HG03039 (cell line): ENCODE data around the gene NKAIN4.

Experiments used
- ATAC-seq: cut with Tn5 transposase; IDR thresholded peaks from one replicate; pipeline ENCODE4 v1.9.1; 2021; ENCODE audit warnings: mild to moderate bottlenecking, moderate library complexity; ENCODE audit not compliant: unreplicated experiment

The NKAIN4 gene

DNA sequence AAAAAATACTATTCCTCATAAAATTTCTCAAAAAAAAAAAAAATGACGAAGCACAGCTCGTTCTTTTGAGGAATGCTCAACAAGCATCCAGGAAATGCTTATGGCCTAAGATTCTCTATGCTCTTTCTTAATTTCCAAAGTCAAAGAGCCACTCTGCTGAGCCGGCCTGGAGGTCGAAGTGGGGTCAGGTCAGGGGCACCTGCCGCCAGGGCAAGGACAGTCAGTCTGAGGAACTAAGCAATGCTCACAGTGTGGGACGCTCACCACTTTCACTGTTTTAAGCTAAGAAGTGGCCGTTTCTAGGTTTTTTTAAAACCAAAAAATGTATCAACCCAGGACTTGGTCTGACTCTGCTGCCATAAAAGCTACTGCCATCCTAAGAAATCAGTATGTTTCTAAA lies 55.7 kb downstream of the NKAIN4 start:
- ATAC-seq = no peak

DNA sequence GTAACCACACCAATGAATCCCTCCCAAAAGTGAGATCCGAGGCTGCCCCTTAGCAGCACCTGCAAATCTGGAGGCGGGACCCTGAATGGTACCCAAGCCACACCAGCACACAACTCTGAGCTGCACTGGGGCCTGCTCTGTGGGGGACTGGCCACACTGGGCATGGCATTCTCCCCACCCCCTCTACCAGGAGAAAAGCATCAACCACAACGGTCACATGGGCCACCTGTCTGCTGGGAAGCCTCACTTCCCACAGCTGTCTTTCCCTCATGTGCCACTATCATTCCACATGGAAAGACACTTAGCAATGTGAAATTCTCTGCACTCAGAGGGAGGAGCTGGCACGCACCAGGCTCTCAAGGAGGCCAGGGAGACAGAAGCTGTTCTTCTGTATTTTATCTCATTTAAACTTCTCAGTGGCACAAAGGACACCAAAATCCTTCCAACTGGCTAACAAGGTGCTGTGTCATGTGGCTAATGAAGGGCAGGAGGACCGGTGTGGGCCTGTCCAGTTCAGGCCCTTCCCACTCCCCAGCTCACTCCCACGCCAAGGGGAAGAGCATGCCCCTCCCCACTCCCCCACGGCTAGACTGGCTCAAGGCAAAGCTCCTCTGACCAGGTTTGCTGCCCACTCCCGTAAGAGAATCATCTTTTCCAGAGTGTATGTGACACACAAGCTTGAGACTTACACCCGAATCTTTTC lies 57.3 kb downstream of the NKAIN4 start:
- no peak for ATAC-seq

DNA sequence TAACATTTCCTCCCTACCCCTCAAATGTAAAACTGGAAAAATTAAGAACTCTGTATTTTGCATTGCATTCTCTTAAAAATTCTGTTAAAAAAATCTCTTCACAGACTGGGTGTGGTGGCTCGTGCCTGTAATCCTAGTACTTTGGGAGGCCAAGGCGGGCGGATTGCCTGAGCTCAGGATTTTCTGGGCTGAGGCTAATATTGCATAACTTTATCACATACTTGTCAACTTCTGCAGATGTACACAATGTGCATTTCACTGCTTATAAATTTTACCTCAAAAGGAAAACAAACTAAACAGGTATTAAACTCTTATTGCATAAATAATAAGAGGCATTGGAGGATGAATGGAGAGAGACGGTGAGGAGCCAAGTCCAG lies 59.5 kb downstream of the NKAIN4 start:
- no peak for ATAC-seq

DNA sequence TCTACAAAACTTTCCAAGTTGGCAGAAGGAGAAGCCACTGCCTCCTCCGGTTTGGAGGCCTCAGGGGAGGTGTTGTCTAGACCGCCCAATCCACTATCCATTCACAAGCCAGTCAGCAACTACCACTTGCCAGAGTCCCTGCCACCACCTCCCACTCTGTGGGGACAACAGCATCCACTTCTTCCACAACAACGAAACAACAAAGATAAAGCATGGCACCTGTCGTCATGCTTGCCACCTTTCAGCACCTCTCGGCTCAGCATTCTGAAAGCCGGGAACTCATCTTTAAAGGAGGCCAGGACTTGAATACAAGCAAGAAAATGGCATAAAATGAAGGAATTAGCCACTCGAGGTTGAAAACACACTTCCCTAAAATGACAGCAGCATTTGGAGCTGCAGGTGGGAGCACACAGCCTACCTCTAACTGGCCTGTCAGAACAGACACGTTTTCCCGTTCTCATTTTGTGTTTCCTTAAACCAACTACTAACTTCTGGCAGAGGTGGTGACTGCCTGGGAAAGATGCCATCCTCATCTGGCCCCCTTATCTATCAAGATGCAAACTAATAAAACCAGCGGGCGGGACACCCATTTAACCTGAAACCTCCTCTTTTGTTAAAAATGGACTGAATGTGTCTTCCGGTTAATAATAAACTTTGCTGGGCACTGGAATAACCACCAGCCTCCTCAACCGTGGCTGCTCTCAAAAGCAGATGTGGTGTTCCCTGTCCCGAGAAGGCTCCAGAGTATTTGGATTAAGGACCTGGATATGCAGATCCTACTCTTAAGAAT lies 60.1 kb downstream of the NKAIN4 start:
- no peak for ATAC-seq

DNA sequence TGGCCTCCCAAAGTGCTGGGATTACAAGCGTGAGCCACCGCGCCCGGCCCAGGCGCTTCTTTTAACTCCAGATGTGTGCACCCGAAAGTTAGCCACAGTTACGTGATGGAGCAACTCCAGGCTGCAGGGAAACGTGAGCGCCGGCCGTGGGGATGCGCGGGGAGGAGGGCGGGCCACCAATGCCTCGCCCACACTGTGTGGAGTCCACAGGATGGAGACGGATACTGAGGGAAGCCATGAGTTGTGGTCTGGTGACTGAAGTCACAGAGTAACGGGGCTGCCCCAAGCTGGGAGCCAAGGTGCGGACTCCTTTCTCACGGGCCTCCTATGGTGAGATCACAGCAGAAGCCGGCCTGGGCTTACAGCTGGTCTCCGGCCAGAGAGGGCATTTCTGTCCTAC lies 61.5 kb downstream of the NKAIN4 start:
- no peak for ATAC-seq

DNA sequence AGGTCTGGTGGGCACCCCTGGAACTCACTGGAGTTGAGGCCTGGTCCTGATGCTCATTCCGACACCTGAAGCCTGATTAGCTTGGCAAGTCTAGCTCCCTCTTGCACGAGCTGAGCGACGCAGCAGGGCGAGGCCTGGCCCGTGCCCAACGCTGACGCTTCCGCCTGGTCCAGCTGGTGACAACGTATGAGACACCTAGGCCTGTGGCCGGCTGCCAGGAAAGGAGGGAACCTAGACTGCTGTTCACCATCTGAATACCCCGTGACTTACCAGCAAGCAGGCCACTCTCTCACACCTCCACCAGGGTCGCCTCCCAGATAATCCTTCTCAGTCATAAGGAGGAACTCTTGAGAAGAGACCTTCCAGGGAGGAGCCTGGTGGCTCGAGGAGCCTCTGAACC lies 62.9 kb downstream of the NKAIN4 start:
- no peak for ATAC-seq

DNA sequence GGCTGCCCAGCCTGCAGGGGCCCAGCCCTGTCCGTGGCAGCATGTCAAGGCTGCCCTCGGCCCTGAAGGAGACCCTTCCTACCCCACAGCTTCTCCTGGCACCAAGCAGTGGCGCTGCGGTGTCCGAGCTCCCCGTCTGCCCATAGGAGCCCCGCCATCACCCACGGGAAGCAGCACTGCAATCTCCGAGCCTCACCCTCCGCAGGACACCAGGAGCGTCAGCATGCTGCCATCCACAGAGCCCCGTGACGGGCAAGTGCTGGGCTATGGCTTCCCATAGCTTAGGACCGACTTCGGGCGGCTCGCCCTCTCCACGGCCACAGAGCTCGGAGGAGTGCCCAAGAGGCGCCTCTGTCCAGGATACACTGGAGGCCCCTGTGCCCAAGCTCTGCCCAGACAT lies 63.4 kb downstream of the NKAIN4 start:
- no peak for ATAC-seq
